ENCODE data around the gene COPS2. TPM values are rescaled to one million over a fixed set of nuclear protein-coding genes. Genes with fewer than 3 reads are reported as not detected.

The COPS2 gene
- total and polyA plus RNA-seq, 9 of the 15 experiments (the other 6 are each of a cell fraction or from before 2014, with no cell fraction given) = 66.4 to 154 (median 117) TPM

- FAIRE-seq (no peak), ATAC-seq (no peak), DNase-seq (ENCODE audit: extremely low read depth in 1 of 4, low spot score in 3 of 4) (no peak)
- BruUV-seq (replicated peaks) = no TSS peak
- H3K27me3 ChIP-seq (ENCODE audit: control insufficient read depth in 2 of 2, insufficient read depth in 2 of 2, low read length in 2 of 2) = no peaks in the 10 kb centered on the region
- TF ChIP-seq CREB1 (IDR thresholded peaks at IDR 0.05) (no peak), CREB1 (CRISPR knock-in tag; IDR thresholded peaks at IDR 0.05) (no peak), YBX1 (IDR thresholded peaks at IDR 0.05) (no peak), COPS2 (conservative IDR thresholded peaks at IDR 0.05) (no peak), ESRRB (CRISPR knock-in tag; IDR thresholded peaks at IDR 0.05; ENCODE audit: borderline replicate concordance) (no peak), EP400 (IDR thresholded peaks at IDR 0.05) (no peak), FOXJ3 (CRISPR knock-in tag; IDR thresholded peaks at IDR 0.05) (no peak), HNRNPK (IDR thresholded peaks at IDR 0.05; ENCODE audit: low read depth, low read length, poor library complexity, severe bottlenecking) (no peak), CREB3 (tag; conservative IDR thresholded peaks at IDR 0.05; ENCODE audit: low read depth) (no peak), ELF4 (CRISPR knock-in tag; IDR thresholded peaks at IDR 0.05) (no peak)
- POLR2A ChIA-PET = interaction anchor here (1.0 kb wide), 1 partner anchor 11 kb away, joined by 5 read pairs; no protein-coding TSS in a partner anchor
- peaks cover 0 to 4% of the 10 kb centered on the region in 2 experiments; a peak in 1 of 5 replicates for H3K4me1 ChIP-seq (replicated peaks in 1 of 2; ENCODE audit: control insufficient read depth in 2 of 2, insufficient read depth in 2 of 2, low read length in 2 of 2)
- WGBS (ENCODE audit: insufficient coverage, low coverage, missing lambda C conversion rate) = 42% methylated on average over 3 of the region's 3 CpGs
- no peaks in the 10 kb centered on the region for H3K9me1 ChIP-seq (ENCODE audit: control insufficient read depth, insufficient read depth, low read length)
- no peak overlapping the region for H2AFZ ChIP-seq (ENCODE audit: low read depth, low read length)
- H3K27ac ChIP-seq (ENCODE audit: extremely low read depth, low read depth, low read length) = no peak overlapping the region
- H3K9me3 ChIP-seq (replicated peaks; ENCODE audit: control insufficient read depth, insufficient read depth, low read depth, low read length) = no peaks in the 10 kb centered on the region
- no peak overlapping the region for H3K4me2 ChIP-seq (ENCODE audit: insufficient read depth, low read length)
- H3K9ac ChIP-seq (ENCODE audit: insufficient read depth in 1 of 2, low read depth in 2 of 2, low read length in 2 of 2) = no peak overlapping the region
- H3K36me3 ChIP-seq (ENCODE audit: control insufficient read depth, insufficient read depth, low read length) = no peaks in the 10 kb centered on the region
- no peaks in the 10 kb centered on the region for H3K79me2 ChIP-seq (ENCODE audit: control insufficient read depth, insufficient read depth, low read length)
- H3K4me3 ChIP-seq = no peak overlapping the region
- in situ Hi-C loops (cut with MboI) = no loop called here
- no peaks in the 10 kb centered on the region for H4K20me1 ChIP-seq (replicated peaks; ENCODE audit: control insufficient read depth, insufficient read depth, low read length)
- intact Hi-C loops (cut with micrococcal nuclease) = no loop called here
- CTCF ChIA-PET (ENCODE audit: low intra/inter-chr PET ratio) = no interaction called here
These were observed 71.2 kb downstream of the COPS2 start for GRCh38 chr15:49084285-49084570.
